Raji (cell line): ENCODE data around the gene ST8SIA4.

Source experiments
- POLR2A ChIP-seq: IDR thresholded peaks from 2 replicates; pipeline ENCODE4 v1.6.1; 2011; ENCODE audit warnings: low read depth, low read length, control low read depth; ENCODE audit not compliant: insufficient read depth

ST8SIA4 gene

DNA sequence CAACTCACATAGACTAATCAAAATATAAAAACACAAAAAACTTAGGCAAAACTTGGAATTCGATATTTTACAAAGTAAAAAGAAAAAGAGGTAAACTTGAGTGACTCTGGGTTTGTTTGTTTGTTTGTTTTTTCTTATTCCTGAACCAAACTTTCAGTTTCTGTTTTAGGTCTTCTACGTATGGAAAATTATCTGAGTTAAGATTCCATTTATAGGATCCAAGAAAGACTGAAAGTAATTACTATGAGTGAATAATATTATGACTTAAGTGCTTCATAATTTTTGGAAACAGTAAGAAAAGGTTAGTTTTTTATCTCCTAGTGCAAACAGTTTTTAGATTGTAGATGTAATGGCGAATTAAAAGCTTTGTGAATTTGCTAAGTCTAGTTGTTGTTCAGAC lies 13.2 kb downstream of the ST8SIA4 start:
- TF ChIP-seq POLR2A = no peak

DNA sequence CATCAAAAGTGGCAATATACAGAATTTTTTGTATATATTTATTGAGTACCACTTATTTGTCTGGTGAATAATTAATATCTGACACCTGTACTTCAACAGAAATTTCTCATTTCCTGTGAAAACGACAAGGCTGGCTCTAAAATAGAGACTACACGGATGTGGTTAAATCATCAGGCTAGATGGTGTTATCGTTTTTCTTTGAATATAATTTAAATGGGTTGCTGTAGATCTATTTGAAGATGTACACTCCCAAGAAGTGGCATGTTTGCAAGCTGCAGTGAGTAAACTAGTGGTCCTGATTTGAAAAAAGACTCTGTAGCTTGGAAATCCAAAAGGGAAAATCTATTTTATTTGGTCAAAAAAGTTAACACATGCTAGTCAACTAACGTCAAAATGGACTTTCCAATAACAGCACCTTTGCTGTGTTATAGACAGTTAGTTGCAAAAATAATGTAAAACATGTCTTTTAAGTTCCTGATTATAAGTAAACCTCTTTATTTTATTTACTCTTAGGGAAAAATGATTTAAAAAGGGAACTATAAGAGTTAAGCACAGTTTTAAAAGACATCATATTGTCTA lies 13.8 kb downstream of the ST8SIA4 start:
- peak; percentile 49; the same call in 1 of the 2 replicates for TF ChIP-seq POLR2A

DNA sequence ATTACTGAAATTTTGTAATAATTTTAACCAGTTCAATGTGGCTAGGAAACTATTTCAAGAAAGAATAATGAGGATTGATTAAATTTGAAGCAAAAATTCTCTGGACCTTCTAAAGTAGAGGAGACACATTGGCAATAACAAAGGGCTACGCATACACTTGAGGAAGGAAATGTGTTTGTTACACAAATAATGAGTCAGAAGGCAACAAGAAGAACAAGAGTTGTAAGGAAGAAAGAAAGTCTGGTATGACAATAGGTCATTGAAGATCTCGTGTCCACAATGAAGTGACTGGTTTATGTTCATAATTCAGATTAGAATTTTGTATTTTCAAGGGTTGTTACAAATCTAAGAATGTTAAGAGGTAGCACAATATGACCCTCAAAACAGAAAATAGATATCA lies 25.8 kb downstream of the ST8SIA4 start:
- no peak for TF ChIP-seq POLR2A

DNA sequence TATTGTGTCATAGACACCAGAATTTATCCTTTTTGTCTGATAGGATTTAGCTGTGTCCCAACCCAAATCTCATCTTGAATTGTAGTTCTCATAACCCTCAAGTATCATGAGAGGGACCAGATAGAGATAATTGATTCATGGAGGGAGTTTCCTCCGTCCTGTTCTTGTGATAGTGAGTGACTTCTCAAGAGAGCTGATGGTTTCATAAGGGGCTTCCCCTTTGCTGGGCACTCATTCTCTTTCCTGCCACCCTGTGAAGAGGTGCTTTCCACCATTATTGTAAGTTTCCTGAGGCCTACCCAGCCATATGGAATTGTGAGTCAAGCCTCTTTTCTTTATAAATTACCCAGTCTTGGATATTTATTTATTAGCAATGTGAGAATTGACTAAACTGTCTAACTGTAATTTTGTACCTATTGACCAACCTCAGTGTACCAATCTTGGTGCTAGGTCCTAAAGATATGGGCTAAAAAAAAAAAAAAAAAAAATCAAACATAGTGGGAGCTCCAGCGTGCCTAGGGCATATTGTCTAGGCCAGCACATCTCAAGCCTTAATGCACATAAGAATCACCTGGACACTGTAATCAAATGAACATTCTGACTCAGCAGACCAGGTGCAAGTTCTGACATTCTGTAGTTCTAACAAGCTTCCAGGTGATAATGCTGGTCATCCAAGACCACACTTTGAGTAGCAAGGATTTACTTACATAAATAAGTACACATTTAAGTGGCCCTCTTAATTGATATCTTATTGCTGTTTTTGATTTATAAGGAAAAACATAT lies 30.5 kb downstream of the ST8SIA4 start:
- TF ChIP-seq POLR2A = no peak

DNA sequence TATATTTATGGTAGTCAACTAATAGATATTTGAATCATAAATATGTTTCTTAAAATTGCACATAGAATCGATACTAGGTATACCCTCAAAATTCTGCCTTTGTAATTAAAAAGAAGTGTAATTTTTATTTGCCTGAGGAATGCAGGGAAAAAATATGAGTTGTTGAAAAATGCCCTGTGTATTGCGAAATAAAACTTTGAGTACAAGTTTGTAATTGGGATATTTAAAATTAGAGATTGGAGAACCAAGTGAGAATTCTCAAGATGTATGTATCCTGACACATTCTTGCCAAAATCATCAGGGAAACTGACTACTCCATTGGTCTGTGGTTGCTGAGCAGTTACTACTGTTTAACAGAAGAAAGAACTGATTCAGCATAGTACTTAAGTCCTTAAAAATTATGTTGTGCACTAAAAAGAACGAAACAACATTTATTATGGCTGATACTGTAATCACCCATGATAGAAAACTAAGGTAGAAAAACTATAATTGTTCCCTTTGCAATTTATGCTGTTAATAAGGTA lies 36.0 kb downstream of the ST8SIA4 start:
- TF ChIP-seq POLR2A = no peak

DNA sequence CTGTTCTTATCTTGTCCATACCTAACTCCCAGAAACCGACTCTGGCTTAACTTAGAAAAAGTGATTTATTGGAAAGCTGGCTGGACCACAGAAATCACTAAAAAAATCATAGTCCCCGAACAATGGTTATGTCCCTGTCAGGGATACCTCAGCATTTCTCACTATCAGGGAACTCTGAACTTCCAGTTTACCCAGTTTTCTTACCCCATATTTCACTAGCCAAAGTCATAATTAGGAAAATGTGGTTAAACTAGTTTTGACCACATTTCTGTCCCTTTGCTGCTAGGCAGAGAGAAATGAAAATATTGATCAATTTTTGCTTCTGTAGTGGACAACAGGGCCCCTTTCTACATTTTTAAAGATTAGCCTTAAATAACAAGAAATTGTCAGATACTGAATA lies 38.2 kb downstream of the ST8SIA4 start:
- TF ChIP-seq POLR2A = no peak

DNA sequence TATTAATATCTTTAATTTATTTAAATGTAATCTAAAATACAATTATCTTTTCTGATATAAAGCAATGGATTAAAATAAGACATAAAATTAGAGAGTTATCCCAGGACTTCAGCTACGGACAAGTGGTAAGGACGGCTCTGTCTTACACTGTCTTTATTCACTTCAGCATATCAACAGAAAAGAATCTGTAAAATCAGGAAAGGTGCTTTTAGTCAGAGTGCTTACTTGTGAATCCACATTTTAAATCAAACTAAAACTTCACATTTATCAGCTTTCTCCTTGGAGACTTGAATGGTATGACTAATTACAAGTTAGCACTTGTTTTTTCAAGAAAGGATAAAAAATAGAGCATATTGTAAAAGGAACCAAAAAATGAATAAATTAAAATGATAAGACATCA lies 39.3 kb downstream of the ST8SIA4 start:
- no peak for TF ChIP-seq POLR2A

DNA sequence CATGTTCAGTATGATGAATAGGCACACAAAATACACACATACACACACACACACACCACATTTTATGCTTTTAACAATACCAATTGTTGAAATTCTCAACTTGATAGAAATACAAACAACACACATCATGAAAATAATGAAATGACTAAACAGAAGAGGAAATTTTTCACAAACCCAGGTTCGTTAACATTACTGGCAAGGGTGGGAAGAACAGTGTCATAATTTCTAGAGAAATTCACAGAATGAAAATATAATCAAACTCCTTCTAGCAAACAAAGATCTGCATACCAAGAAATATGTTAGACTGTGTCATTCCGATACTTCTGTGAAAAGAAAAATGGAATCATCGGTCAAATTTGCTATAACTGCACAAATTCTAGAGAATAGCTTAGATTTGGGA lies 41.9 kb downstream of the ST8SIA4 start:
- no peak for TF ChIP-seq POLR2A

DNA sequence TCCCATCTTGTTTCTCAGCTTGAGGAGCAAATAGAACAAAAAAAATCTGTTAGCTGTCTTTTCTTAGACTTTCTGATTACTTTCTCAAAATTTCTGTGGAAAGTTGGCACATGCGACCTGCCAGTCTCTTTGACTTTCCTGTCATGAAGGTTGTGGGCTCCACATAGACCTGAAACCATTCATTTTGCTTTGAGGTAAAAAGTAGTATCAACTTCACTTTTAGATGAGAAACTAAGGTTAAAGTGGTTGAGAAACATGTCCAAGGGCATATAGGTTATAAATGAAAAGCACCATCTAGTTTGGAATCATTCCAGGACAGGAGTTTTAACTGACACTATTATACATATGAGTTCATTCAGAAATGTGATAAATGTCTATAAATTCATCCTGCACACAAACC lies 42.7 kb downstream of the ST8SIA4 start:
- no peak for TF ChIP-seq POLR2A

DNA sequence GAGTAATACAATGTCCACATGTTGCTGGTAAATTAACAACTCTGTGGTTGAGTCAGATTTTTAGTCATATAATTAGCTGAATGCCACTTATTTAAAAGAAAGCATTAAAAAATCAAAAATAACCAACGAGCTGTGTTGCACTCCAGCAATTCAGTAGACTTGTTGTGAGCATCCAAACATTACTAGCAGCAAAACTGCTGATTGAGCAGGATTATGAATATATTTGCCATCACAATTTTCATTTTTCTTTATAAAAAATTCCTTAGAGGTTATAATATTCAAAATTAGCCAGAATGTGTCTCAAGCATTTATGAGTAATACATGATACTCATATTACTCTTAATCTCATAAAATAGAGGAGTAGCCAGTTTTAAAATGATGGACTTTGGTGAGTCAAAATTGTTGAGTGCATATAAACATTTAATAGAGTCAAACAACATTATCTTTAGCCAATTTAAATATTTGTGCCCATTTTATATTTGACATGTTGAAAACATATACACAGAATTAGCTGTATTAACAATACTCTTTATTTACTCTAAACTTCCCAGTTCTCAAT lies 44.0 kb downstream of the ST8SIA4 start:
- no peak for TF ChIP-seq POLR2A

DNA sequence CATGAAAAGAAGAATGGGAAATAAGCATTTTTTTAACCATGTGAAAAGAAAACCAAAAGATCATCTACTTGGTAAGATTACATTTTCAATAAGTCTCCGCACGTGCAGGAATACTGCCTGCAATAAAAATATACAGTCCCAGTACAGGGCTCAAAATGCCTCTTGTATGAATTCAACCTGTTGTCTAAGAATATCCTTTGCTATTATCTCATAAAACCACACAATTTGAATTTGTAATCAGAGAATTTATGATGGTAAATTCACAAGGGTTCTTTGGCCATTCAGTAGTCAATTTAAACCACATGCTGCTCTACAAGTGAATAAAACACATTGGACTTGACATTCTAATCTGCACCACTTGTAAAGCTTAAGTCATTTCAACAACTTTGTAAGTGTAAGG lies 46.6 kb downstream of the ST8SIA4 start:
- no peak for TF ChIP-seq POLR2A

DNA sequence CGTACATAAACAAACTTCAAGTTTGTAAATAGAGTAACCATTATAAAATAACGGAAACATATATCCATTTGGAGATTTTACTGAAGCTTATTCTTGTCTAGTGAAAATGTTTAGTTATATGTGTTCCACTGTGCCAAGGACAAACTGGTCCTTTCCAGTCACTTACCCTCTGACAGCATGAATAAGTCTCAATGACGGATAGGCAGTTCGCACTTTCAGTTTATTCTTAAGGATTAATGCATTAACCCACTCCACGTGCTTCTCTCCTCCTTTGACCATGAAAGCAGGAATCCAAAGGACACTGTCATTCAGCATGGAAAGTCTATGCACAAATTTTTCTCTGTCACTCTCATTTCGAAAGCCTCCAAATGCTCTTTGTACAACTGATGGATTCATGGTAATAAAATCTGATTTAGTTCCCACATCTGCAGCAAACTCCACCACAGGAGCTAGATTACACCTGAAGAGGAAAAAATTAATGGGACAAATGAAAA lies 47.1 kb downstream of the ST8SIA4 start:
- no peak for TF ChIP-seq POLR2A

DNA sequence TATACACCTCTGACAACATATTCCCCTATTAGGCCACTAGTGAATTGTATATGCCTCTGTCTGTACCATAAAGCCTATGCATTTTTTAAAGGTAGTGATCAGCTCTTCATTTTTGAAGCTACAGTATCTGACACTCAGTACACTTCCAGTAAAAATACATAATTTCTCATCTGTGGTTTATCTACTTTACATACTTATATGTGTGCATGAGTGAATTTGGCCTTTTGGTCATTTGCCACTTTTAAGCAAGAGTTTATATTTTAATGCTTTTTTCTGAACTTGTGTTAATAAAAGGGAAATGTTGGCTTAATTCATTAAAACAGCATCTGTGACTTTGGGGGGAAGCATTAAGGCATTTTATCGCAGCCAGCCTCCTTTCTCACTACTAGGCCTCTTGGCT lies 47.8 kb downstream of the ST8SIA4 start:
- no peak for TF ChIP-seq POLR2A

DNA sequence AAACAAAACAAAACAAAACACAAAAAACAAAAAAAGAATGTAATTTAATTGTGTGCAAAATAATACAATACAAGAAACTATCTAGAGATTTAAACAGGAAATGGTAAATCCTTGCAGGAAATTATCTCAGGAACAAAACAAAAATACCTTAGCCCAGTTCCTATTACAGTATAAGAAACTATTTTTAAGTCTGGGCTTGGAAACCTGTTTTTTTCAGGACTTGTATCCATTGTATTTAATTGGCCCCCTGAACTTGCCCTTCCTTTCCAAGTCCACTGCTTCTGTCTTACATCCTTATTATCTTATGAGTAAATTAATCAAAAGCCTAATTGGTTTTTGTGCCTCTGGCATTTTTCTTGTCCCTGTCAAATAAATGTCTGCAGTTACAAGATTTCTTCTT lies 48.5 kb downstream of the ST8SIA4 start:
- TF ChIP-seq POLR2A = no peak

DNA sequence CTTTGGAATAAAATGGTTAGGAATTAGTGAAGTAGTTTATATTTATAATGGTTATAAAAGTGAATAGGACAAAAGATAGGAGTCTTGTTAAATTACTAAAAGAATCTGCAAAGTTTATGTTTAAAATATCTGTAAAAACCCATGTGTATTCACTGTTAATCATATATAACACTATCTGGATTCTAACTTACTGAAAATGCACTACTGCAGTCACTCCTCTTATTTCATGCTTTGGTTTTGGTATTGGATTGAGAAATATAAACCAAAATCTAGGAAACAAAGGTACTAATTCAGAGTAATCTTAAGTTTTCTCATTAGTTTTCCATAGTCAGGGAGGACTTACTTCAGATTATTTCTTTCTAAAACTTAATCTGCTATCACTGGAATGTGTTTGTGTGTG lies 49.5 kb downstream of the ST8SIA4 start:
- no peak for TF ChIP-seq POLR2A

DNA sequence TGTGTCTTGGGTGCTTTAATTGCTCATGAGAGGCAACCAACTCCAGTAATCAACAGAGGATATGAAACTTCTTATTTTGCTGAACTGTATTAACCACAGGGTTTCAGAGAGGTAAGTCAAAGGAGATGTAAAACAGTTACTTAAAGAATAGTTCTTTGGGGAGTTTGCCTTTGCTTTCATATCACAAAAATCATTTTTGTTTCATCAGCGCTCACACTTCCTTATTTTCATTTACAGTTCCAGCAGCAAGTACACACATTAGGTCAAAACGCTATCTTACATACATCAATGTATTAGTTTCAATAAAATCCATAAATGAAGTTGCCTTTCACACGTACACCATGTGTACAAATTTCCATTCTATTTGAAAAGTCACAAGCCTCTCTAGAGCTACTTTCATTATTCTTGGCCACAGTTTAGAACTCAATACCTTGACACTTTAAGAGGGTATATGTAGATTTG lies 50.1 kb downstream of the ST8SIA4 start:
- 0 out of 2 replicates have a peak, but pooled peaks have one; percentile 29 for TF ChIP-seq POLR2A
